HG03575 (cell line): Measurements from ENCODE around the gene GRID1.

Source experiments
- ATAC-seq: cut with Tn5 transposase; IDR thresholded peaks from one replicate; pipeline ENCODE4 v1.9.1; 2021; ENCODE audit not compliant: unreplicated experiment, insufficient number of reproducible peaks, low FRiP score; ENCODE audit errors: extremely low read depth

GRID1 gene

GRCh38 chr10:86303626-86304025, 63.0 kb downstream of the GRID1 start:
- no peak for ATAC-seq

- no peak for ATAC-seq
Measured at GRCh38 chr10:86301971-86302370, 64.6 kb downstream of the GRID1 start.

- no peak for ATAC-seq
Measured at GRCh38 chr10:86300931-86301830, 65.4 kb downstream of the GRID1 start.

- no peak for ATAC-seq
Measured at GRCh38 chr10:86300399-86300925, 66.1 kb downstream of the GRID1 start.

GRCh38 chr10:86299562-86299961, 67.0 kb downstream of the GRID1 start:
- ATAC-seq: no peak

- no peak for ATAC-seq
Measured at GRCh38 chr10:86298501-86299001, 68.0 kb downstream of the GRID1 start.

- no peak for ATAC-seq
Measured at GRCh38 chr10:86295791-86296190, 70.8 kb downstream of the GRID1 start.

- ATAC-seq: no peak
Measured at GRCh38 chr10:86295351-86295750, 71.2 kb downstream of the GRID1 start.

- ATAC-seq: no peak
Measured at GRCh38 chr10:86294346-86295265, 72.0 kb downstream of the GRID1 start.

- ATAC-seq: no peak
Measured at GRCh38 chr10:86293396-86293791, 73.2 kb downstream of the GRID1 start.

GRCh38 chr10:86292462-86293395, 73.9 kb downstream of the GRID1 start:
- no peak for ATAC-seq

GRCh38 chr10:86291616-86292340, 74.8 kb downstream of the GRID1 start:
- no peak for ATAC-seq

- no peak for ATAC-seq
Measured at GRCh38 chr10:86290933-86291615, 75.5 kb downstream of the GRID1 start.

- ATAC-seq: no peak
Measured at GRCh38 chr10:86289577-86289868, 77.1 kb downstream of the GRID1 start.

GRCh38 chr10:86288695-86289576, 77.7 kb downstream of the GRID1 start:
- ATAC-seq: no peak

GRCh38 chr10:86287966-86288579, 78.5 kb downstream of the GRID1 start:
- ATAC-seq: no peak
